Activated B cell treated with CpG ODN at 0.5 μM for 24 hours (primary cell): Measurements from ENCODE around the gene ZNF804B. TPM values are rescaled to one million over a fixed set of nuclear protein-coding genes. Genes with fewer than 3 reads are reported as not detected.

Source experiments
- ATAC-seq: fragments of 200-7000 bp; cut with Tn5 transposase; one replicate; pipeline ENCODE4 v1.10.0; 2021; ENCODE audit warnings: low read depth, mild to moderate bottlenecking, moderate library complexity
- CTCF ChIA-PET: fragments of 350-600 bp; sonication (Branson Sonifier 250); formaldehyde crosslinking; loops from one replicate; lab custom pipeline; 2021; ENCODE audit warnings: antibody characterized with exemption; lab: Charles Lee
- POLR2A ChIA-PET: fragments of 350-600 bp; sonication (Branson Sonifier 250); formaldehyde crosslinking; loops from one replicate; lab custom pipeline; 2021; ENCODE audit warnings: antibody characterized with exemption; lab: Charles Lee
- DNase-seq: peaks from one replicate; pipeline ENCODE4 v3.0.0; 2022
- H3K27ac Mint-ChIP-seq: one replicate; pipeline ENCODE4 v1.8.0; 2020; ENCODE audit warnings: mixed read lengths
- H3K27me3 Mint-ChIP-seq: one replicate; pipeline ENCODE4 v1.8.0; 2021; ENCODE audit warnings: mixed read lengths
- H3K36me3 Mint-ChIP-seq: one replicate; pipeline ENCODE4 v1.8.0; 2021; ENCODE audit warnings: low read depth, mixed read lengths
- H3K4me1 Mint-ChIP-seq: one replicate; pipeline ENCODE4 v1.8.0; 2021; ENCODE audit warnings: mixed read lengths
- H3K4me3 Mint-ChIP-seq: one replicate; pipeline ENCODE4 v1.8.0; 2020; ENCODE audit warnings: mild to moderate bottlenecking, mixed read lengths
- H3K9me3 Mint-ChIP-seq: one replicate; pipeline ENCODE4 v1.8.0; 2020; ENCODE audit warnings: mixed read lengths
- intact Hi-C: fragments of 100-400 bp; cut with micrococcal nuclease; formaldehyde crosslinking; loops from one replicate; pipeline ENCODE4 v1.15.1; 2024
- total RNA-seq: library from RNA; stranded (reverse); gene quantifications from 2 replicates; pipeline ENCODE4 v1.2.3, GENCODE V29; 2022
- TF ChIP-seq, protein P1 (sequence below): fragments of 200-600 bp; IDR thresholded peaks from one replicate; pipeline ENCODE4 v1.8.0; 2022; ENCODE audit warnings: antibody characterized with exemption, mild to moderate bottlenecking

Gene ZNF804B
- total RNA-seq, 1 donor from 2014 or later: not detected

DNA sequence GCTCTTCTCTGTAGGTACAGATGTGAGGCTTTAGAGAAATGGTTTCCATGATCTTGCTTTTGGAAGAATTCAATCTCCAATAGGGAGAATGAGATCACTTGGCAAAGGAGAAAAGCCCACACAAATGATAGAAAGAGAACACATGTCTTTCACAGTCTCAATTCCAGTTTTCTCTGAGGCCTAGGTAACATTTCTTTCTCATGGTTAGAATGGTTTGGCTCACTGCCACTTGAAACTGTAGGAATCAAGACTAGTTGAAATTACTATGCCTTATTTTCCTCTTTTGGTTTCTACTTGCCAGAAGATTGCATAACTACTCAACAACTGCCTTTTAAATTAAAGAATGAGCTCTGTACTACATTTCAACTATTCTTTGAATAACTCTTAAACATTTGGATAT, 312.6 kb downstream of the ZNF804B start:
- TF ChIP-seq, protein P1, sequence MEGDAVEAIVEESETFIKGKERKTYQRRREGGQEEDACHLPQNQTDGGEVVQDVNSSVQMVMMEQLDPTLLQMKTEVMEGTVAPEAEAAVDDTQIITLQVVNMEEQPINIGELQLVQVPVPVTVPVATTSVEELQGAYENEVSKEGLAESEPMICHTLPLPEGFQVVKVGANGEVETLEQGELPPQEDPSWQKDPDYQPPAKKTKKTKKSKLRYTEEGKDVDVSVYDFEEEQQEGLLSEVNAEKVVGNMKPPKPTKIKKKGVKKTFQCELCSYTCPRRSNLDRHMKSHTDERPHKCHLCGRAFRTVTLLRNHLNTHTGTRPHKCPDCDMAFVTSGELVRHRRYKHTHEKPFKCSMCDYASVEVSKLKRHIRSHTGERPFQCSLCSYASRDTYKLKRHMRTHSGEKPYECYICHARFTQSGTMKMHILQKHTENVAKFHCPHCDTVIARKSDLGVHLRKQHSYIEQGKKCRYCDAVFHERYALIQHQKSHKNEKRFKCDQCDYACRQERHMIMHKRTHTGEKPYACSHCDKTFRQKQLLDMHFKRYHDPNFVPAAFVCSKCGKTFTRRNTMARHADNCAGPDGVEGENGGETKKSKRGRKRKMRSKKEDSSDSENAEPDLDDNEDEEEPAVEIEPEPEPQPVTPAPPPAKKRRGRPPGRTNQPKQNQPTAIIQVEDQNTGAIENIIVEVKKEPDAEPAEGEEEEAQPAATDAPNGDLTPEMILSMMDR: no peak
- Mint-ChIP-seq H3K4me3 (no peak overlapping the region), H3K36me3 (no peaks in the 10 kb centered on the region), H3K27me3 (no peaks in the 10 kb centered on the region), H3K4me1 (no peaks in the 10 kb centered on the region), H3K27ac (no peak overlapping the region), H3K9me3 (peaks cover 5% of the 10 kb centered on the region)
- ChIA-PET POLR2A (no interaction called here), CTCF (no interaction called here)
- ATAC-seq (no peak), DNase-seq (no peak)
- intact Hi-C loops: no loop called here

DNA sequence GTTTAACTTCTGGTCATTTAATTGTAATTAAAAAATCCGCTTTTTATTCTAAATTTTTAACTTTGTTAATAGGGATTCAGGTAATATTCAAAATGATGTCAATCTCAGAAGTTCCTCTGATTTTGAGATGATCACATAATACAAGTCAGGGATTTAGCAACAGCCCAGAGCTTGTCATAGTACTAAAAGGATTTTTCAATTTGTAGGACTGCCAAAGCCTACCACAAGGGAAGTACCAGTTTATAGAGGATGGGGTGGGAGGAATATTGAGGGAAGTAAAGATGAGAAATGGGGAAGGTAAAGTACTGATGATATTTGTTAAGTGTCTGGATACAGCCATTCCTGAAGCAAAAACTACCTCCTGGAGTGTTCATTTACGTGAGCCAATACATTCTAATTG, 314.3 kb downstream of the ZNF804B start:
- Mint-ChIP-seq H3K27me3 (no peaks in the 10 kb centered on the region), H3K4me3 (no peak overlapping the region), H3K9me3 (peaks cover 5% of the 10 kb centered on the region), H3K36me3 (no peaks in the 10 kb centered on the region), H3K27ac (no peak overlapping the region), H3K4me1 (no peaks in the 10 kb centered on the region)
- CTCF ChIA-PET: no interaction called here
- intact Hi-C loops: no loop called here
- ATAC-seq: no peak
- POLR2A ChIA-PET: no interaction called here
- TF ChIP-seq, protein P1: no peak
- DNase-seq: no peak

DNA sequence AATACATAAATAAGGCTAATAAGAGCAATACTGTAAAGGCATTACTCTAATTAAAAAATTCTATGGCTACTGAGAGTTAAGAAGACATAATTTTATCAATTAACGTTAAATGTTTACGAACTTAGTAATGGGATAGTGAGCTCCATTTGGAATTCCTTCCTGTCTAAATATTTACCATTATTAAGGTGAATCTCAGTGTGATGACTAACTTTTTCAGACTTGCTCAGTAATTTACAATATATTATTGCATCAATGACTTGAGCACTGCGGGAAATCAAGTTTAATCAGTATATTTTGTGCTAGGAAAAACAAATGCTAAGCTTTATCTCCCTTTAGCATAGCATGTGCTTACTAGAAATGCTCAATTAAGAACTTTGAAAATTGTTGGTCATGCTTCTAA, 318.5 kb downstream of the ZNF804B start:
- no peaks in the 10 kb centered on the region for H3K36me3 Mint-ChIP-seq
- CTCF ChIA-PET: no interaction called here
- POLR2A ChIA-PET: no interaction called here
- no peaks in the 10 kb centered on the region for H3K4me1 Mint-ChIP-seq
- no peak overlapping the region for H3K4me3 Mint-ChIP-seq
- no peaks in the 10 kb centered on the region for H3K27me3 Mint-ChIP-seq
- no peak for DNase-seq
- H3K27ac Mint-ChIP-seq: no peak overlapping the region
- peaks cover 7% of the 10 kb centered on the region for H3K9me3 Mint-ChIP-seq
- ATAC-seq: no peak
- TF ChIP-seq, protein P1: no peak
- intact Hi-C loops: no loop called here

DNA sequence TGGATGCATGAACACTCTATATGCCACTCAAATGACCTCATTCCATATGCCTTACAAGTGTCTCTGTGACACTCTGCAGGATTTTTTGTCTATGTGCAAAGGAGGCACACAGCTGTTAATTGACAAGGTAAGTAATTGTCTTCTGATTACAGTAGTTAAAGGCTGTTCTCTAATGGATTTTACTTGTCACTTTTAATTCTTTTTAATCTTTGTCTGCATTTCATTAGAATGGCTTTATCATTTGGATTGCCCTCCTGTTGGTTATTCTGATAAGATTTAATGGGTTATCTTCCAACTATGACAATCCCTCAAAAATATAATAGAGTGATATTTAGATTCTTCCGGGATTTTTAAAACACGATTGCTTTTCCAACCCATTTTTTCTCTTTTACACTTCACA, 326.1 kb downstream of the ZNF804B start:
- CTCF ChIA-PET: no interaction called here
- Mint-ChIP-seq H3K4me3 (no peak overlapping the region), H3K27ac (no peak overlapping the region), H3K36me3 (no peaks in the 10 kb centered on the region), H3K9me3 (peaks cover 2% of the 10 kb centered on the region), H3K27me3 (no peaks in the 10 kb centered on the region), H3K4me1 (no peaks in the 10 kb centered on the region)
- no peak for ATAC-seq
- TF ChIP-seq, protein P1: no peak
- DNase-seq: no peak
- POLR2A ChIA-PET: no interaction called here
- intact Hi-C loops: no loop called here

DNA sequence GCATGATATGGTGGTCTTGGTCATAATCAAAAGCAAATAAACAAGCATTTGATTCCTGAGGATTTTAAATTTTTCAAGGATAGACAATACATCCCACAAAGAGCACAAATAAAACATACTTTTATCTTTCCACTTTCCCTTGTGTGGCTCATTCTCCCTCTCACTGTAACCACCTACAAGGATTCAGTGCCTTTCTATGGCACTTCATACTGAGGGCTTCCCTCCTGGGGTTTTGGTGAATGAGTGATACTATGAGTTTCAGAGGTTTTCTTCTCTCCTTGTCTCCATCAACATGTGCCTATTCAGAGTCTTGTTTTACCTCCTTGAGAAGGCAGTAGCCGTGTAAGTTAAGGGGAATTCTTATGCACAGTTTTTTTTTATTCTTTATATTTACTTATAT, 332.1 kb downstream of the ZNF804B start:
- H3K4me1 Mint-ChIP-seq: no peaks in the 10 kb centered on the region
- H3K4me3 Mint-ChIP-seq: no peak overlapping the region
- H3K27me3 Mint-ChIP-seq: no peaks in the 10 kb centered on the region
- H3K27ac Mint-ChIP-seq: no peak overlapping the region
- intact Hi-C loops: no loop called here
- no peaks in the 10 kb centered on the region for H3K36me3 Mint-ChIP-seq
- TF ChIP-seq, protein P1: no peak
- H3K9me3 Mint-ChIP-seq: no peaks in the 10 kb centered on the region
- DNase-seq: no peak
- ChIA-PET POLR2A (no interaction called here), CTCF (no interaction called here)
- ATAC-seq: no peak
